SK-N-MC (cell line): ENCODE measurements around the gene HOXD9.

Source experiments
- EZH2 ChIP-seq: fragments of 200-600 bp; sonication (generic); IDR thresholded peaks from one replicate; pipeline ENCODE4 v1.6.1; 2017; ENCODE audit warnings: antibody characterized with exemption
- POLR2AphosphoS5 ChIP-seq: IDR thresholded peaks from 2 replicates; pipeline ENCODE4 v1.6.1; 2012; ENCODE audit warnings: mild to moderate bottlenecking, low read depth, low read length, borderline replicate concordance

DNA sequence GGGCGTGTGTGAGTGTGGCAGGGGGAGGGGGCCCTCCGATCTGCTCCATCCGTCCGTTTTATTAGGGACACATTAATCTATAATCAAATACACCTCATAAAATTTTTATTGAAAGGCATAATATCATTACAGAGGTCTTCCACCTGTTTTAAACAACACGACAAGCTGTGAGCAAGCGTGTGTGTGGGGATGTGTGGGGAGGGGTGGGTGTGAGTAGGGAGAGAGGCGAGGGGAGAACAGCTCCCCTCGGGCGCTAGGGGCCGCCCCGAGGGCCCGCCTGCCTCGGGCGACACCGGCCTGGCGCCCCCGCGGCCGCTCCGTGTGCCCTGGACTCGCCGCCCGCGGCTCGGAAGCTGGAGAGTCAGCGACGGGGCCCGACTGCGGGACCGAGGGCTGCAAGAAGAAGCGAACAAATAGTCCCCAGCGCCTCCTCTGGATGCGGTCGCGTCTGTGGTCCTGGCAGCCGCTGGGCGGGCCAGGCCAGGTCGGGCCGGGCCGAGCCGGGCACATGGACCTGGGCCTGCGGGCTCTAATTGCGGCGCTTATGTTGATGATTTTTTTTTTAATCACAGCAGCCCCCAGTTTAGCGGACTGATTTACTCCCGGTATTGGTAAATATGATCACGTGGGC is 352 bp upstream of the HOXD9 start:
- no peak for TF ChIP-seq EZH2
- no peak for TF ChIP-seq POLR2AphosphoS5
